Left ventricle myocardium superior (tissue), 1 donor: ENCODE measurements around the gene KMT2B. TPM values are rescaled to one million over a fixed set of nuclear protein-coding genes. Genes with fewer than 3 reads are reported as not detected.
"Not testable (repeated sequence)": the region's sequence is repeated elsewhere in the genome, so short reads cannot be mapped to it uniquely, and the experiment has no call there.

Source experiments
- ATAC-seq: fragments of 200-7000 bp; cut with Tn5 transposase; one replicate; pipeline ENCODE4 v1.9.1; 2020; ENCODE audit warnings: mild to moderate bottlenecking, moderate library complexity
- DNase-seq: peaks from one replicate; pipeline ENCODE4 v3.0.0-alpha.2; 2020
- intact Hi-C: fragments of 100-400 bp; cut with micrococcal nuclease; formaldehyde crosslinking; loops from one replicate; pipeline ENCODE4 v1.11.0; 2022
- long read RNA-seq: library from polyadenylated mRNA; unstranded; transcript quantifications from one replicate; pipeline ENCODE4 v2.0.0, GENCODE V29; 2021
- total RNA-seq: library from RNA; stranded (reverse); fragmentation: NEBNext Ultra II Directional; extraction: Animal tissue kit (Norgen Biotek cat#: 25700); gene quantifications from one replicate; pipeline ENCODE4 v1.2.1, GENCODE V29; 2021
- donor health status: DM: no; HTN: yes; CAD: no; lungs with severe emphysema.

KMT2B gene, protein sequence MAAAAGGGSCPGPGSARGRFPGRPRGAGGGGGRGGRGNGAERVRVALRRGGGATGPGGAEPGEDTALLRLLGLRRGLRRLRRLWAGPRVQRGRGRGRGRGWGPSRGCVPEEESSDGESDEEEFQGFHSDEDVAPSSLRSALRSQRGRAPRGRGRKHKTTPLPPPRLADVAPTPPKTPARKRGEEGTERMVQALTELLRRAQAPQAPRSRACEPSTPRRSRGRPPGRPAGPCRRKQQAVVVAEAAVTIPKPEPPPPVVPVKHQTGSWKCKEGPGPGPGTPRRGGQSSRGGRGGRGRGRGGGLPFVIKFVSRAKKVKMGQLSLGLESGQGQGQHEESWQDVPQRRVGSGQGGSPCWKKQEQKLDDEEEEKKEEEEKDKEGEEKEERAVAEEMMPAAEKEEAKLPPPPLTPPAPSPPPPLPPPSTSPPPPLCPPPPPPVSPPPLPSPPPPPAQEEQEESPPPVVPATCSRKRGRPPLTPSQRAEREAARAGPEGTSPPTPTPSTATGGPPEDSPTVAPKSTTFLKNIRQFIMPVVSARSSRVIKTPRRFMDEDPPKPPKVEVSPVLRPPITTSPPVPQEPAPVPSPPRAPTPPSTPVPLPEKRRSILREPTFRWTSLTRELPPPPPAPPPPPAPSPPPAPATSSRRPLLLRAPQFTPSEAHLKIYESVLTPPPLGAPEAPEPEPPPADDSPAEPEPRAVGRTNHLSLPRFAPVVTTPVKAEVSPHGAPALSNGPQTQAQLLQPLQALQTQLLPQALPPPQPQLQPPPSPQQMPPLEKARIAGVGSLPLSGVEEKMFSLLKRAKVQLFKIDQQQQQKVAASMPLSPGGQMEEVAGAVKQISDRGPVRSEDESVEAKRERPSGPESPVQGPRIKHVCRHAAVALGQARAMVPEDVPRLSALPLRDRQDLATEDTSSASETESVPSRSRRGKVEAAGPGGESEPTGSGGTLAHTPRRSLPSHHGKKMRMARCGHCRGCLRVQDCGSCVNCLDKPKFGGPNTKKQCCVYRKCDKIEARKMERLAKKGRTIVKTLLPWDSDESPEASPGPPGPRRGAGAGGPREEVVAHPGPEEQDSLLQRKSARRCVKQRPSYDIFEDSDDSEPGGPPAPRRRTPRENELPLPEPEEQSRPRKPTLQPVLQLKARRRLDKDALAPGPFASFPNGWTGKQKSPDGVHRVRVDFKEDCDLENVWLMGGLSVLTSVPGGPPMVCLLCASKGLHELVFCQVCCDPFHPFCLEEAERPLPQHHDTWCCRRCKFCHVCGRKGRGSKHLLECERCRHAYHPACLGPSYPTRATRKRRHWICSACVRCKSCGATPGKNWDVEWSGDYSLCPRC (N-terminal part only)
- 15.8 TPM for total RNA-seq
- long read RNA-seq, partial matches to known transcripts, result 6 of 13 reads
- long read RNA-seq, other reads (novel, unspliced or antisense), result 5 of 13 reads

DNA sequence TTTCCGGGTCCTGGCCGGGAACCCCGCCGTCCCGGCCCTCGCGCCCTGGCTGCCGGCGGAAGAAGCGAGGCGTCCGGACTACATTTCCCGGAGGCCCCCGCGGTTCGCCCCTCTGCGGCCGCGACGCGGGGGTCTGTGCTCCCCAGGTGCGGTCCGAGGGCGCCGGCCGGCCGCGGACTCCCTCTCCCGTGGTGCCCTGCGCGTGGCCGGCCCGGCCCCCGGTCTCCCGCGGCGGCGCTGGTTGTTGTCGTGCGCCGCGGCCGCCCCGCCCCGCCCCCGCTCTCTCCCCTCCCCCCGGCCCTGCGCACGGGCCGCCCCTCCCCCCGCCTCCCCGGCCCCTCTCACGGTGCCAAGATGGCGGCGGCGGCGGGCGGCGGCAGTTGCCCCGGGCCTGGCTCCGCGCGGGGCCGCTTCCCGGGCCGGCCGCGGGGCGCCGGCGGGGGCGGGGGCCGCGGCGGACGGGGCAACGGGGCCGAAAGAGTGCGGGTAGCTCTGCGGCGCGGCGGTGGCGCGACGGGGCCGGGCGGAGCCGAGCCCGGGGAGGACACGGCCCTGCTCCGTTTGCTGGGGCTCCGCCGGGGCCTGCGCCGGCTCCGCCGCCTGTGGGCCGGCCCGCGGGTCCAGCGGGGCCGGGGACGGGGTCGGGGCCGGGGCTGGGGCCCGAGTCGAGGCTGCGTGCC is at the start of gene KMT2B:
Gene KMT2B (plus strand): TSS at position 339 of the 680 bp plus-strand sequence. CDS start 16 bp downstream, at position 355.
- peak; percentile 80 for ATAC-seq
- intact Hi-C loops, result no loop called here
- no peak for DNase-seq

DNA sequence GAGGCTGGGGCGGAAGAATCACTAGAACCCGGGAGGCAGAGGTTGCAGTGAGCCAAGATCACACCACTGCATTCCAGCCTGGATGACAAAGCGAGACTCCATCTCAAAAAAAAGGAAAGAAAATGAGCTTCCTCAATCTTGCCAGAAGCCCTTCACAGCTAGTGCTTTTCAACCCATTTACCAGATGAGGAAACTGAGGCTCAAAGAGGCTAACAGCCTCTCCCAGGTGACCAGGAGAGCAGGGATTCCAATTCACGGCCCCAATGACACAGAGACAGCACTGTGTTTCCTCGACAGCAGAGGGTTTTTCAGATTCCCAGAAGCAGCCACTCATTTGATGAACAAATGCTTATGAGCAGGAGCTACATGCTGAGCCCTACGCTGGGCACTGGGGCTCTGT is 48.2 kb upstream of the KMT2B start:
- DNase-seq (no peak), ATAC-seq (no peak)
- intact Hi-C loops, result no loop called here

DNA sequence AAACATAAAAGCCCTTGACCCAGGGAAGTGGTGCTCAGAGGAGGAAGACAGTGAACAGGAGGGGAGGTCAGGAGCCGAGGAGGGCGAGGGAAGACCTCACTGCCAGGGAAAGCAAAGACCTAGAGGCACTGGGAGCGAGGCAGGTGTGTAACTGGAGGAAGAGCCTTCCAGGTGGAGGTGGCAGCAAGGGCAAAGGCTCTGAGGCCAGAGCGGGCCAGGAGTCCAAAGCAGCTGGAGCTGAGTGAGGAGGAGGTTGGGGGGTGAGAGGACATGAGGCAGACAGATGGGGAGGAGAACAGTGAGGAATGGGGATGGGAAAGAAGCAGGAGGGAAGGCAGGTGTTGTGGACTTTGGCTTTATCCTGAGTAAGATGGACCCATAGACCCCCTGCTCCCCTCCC is 47.8 kb upstream of the KMT2B start:
- no peak for DNase-seq
- ATAC-seq, result no peak
- intact Hi-C loops, result no loop called here

DNA sequence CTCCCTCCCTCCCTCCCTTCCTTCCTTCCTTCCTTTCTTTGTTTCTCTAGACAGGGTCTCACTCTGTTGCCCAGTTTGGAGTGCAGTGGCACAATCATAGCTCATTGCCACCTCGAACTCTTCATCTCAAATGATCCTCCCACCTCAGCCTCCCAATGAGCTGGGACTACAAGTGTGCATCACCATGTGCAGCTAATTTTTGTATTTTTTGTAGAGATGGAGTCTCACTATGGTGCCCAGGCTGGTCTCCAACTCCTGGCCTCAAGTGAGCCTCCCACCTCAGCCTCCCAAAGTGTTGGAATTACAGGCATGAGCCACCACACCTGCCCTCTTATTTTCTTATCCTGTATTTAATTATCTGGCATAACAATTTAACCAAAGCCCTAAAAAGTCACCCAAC is 47.1 kb upstream of the KMT2B start:
- intact Hi-C loops, result no loop called here
- ATAC-seq (no peak), DNase-seq (no peak)

DNA sequence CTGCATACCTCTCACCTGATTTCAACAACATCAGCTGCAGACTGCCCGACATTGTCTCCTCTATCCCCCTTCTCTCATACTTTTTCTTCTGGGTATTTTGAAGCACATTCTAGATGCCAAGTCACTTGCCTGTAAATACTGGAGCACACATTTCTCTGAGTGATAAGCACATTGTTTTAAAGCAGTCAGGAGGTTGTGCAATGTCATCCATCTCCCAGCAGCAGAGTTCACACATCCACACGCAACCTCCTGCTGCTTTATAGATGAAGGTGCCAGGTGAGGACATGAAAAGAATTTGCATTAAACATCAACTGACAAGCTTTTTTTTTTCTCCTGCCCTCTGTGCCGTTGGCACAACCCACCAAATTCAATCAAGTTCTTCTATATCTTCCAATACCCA is 46.0 kb upstream of the KMT2B start:
- intact Hi-C loops, result no loop called here
- ATAC-seq, result no peak

DNA sequence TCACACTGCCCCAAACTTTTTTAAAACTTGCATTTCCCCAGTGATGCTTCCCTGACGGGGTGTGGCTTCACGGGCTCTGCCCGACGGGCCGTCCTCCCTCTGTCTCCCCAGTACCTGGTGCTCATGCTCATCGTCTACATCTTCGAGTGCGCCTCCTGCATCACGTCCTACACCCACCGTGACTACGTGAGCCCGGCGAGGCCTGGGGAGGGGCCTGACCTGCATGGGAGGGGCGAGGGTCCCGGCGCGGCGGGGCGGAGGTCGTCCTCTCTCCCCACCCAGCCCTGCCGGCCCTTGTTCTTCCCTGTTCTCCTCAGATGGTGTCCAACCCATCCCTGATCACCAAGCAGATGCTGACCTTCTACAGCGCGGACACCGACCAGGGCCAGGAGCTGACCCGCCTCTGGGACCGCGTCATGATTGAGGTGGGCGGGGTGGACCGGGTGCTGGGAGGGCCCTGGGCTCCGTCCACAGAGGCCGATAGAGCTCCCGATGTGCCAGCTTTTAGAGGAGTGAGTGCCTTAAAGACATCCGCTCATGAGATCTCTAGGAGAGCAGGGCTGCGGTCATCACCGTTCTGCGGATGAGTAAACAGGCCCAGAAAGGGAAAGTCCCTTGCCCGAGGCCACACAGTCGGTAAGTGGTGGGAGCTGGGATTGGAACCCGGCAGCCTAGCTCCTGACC is 44.5 kb upstream of the KMT2B start:
- peak; percentile 52 for DNase-seq
- intact Hi-C loops, result no loop called here
- ATAC-seq, result peak; percentile 65

More for the DNA sequence above, 46.0 kb upstream of the KMT2B start:
- DNase-seq, result no peak

DNA sequence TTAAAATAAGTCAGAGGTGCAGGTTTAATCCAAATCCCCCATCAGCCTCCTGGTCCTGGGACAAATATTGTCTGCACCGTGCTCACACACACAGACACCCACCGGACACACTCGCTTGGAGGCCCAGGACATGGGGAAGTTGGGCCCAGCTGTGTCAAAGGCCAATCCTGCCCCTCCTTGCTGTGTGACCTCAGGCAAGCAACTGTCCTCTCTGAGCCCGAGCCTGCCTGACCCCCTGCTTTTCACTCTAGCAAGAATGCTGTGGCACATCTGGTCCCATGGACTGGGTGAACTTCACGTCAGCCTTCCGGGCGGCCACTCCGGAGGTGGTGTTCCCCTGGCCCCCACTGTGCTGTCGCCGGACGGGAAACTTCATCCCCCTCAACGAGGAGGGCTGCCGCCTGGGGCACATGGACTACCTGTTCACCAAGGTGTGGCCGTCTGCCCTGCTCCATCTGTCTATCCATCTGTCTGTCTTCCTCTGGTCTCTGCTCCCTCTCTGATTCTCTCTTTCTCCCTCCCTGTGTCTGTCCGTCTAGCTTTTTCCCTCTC is 42.1 kb upstream of the KMT2B start:
- no peak for ATAC-seq
- no peak for DNase-seq
- intact Hi-C loops, result no loop called here

DNA sequence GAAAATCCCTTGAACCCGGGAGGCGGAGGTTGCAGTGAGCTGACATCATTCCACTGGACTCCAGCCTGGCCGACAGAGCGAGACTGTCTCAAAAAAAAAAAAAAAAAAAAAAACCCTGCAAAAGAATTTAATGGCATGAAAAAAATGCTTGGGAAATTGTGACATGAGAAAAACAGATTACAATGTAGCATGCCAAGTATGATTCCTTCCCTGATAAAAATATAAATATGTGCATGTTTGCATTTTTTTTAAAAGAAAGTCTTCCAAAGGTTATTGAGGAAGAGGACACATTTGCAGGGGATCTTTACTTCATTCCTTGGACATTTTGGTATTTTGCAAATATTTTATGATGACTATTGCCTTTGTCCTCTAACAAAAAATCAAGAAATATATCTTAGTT is 28.0 kb upstream of the KMT2B start:
- no peak for DNase-seq
- intact Hi-C loops, result no loop called here
- no peak for ATAC-seq

DNA sequence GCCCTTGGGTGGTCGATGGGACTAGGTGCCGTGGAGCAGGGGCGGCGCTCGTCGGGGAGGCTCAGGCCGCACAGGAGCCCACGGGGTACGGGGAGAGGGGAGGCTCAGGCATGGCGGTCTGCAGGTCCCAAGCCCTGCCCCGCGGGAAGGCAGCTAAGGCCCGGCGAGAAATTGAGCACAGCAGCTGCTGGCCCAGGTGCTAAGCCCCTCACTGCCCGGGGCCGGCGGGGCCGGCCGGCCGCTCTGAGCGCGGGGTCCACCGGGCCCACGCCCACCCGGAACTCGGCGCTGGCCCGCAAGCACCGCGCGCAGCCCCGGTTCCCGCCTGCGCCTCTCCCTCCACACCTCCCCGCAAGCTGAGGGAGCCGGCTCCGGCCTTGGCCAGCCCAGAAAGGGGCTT is 26.7 kb upstream of the KMT2B start:
- intact Hi-C loops, DNase-seq, ATAC-seq: not testable (repeated sequence)

DNA sequence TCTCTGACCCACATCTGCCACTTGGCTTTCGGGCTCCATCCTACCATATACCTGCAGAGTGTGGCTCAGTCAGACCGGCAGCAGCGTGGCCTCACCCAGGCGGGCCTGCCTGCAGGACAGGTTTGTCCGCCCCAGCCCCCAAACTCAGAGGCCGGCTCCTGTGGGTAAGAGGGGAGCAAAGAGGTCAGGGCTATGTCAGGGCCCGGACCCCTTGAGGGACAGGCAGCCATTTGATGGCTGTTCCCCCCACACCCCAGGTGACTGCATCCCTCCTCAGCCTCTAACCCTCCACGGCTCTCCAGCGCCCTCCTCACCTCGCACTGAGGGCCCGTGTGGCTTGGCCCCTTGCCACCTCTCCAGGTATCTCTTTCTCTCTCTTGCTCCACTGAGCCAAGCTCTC is 25.8 kb upstream of the KMT2B start:
- DNase-seq, result no peak
- no peak for ATAC-seq
- intact Hi-C loops, result no loop called here

DNA sequence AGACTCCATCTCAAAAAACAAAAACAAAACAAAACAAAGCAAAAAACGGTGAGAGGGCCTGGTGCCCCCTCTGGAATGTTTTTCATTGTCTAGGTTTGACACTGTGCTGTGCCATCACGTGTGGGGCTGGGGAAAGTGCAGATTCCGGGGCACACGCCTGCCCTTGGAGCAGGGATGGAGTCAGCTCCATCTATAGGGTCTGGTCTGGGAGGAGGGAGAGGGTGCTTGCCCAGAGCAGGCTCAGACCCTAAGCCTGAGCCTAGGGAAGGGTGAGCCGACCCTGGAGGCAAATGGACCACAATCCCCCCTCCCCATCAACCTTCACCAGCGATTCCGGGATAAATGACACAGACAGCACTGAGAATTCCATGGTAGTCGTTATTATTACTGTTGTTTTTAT is 24.4 kb upstream of the KMT2B start:
- intact Hi-C loops, result no loop called here
- DNase-seq (no peak), ATAC-seq (peak; percentile 29)

DNA sequence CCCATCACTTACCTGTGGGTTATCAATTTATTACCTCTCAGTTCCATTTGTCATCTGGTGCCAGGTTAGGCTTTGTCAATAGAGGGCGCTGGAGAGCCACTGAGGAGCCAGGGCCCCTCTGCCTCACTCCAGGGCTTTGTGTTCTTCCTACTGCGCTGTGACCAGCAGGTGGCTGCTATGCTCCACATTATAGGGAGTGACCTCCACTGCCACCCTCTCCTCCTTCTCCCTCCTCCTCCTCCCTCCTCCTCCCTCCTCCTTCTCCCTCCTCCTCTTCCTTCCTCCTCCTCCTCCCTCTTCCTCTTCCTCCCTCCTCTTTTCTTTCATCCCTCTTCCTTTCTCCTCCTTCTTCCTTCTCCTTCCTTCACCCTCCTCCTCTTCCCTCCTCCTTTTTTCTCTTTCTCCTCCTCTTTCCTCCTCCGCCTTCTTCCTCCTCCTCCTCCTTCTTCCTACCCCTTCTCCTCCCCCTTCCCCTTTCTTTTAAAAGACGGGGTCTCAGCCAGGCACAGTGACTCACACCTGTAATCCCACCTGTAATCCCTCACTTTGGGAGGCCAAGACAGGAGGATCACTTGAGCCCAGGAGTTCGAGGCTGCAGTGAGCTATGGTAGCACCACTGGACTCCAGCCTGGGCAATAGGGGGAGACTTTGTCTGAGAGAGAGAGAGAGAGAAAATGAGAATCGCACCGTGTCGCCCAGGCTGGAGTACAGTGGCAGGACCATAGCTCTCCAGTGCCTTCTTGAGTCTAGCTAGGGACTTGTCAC is 23.8 kb upstream of the KMT2B start:
- ATAC-seq (peak; percentile 100), DNase-seq (peak; percentile 88)
- intact Hi-C loops, result no loop called here

DNA sequence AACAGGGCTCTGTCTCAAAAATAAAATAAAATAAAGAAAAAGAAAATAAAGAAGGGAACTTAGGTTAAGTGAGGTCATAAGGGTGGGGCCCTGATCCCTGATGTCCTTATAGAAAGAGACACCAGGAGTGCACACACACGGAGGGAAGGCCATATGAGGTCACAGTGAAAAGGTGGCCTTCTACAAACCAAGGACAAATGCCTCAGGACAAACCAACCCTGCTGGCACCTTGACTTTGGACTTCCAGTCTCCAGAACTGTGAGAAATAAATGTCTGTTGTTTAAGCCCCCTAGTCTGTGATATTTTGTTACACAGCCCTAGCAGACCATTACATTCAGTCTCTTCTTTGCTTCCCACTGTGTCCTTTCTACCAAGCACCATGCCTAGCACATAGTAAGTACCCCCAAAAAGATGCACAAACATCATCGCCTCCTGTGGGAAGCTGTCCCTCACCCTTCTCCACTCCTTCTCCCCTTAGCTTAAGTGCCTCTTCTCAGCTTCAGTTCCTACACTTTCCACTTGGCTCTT is 21.8 kb upstream of the KMT2B start:
- DNase-seq (no peak), ATAC-seq (no peak)
- intact Hi-C loops, result no loop called here

DNA sequence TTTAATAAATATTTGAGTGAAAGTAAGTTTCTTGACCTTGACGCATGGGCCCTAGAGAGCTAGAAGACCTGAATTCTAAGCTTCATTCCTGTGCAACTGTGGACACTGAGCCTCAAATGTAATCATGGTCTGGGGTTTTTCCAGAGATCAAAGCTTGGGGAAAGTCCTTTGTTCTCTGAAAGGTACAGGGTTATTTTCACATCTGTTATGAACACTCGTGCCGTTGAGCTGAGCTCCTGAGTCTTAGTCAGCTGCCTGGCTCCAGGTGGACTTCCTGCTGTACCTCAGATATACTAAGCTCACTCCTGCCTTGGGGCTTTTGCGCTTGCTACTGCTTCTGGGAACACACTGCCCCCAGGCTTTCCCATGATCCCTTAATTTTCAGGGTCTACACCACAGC is 21.0 kb upstream of the KMT2B start:
- intact Hi-C loops, result no loop called here
- no peak for ATAC-seq

DNA sequence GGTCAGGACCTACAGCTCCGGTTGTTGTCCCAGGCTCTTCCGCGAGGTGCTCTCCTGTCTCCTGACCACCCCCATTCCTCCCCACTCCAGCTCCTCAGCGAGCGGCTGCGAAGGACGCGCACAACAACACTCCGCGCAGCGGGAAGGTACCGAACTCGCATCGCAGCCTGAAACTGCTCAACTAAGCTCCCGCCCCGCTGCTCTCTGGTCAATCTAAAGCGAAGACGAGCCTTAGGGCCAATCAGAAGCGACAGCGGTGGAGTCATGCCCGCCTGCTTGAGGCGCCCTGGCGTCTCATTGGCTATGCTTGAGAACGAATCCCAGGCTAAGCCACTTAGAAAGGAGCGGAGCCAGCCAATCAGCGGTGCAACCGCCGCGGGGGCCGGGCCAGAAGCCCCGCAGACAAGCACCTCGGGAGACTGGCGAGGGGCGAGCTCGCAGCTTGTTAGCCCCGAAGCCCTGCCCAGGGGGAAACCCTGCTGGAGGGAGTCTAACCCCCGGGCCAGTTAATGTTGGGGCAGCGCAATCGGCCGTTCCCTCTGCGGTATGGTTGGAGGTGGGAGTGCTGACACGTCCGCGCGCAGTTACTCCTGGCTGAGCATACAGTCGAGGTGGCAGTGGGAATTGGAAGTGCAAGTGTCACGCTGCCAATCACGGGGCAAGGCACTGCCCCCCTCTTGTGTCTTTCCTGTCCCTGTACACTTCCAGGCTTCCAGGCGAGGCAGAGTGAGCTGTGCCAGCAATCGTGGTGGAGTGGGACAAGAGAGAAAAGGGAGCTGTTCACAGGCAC is 15.4 kb upstream of the KMT2B start:
- intact Hi-C loops, result no loop called here
- ATAC-seq (peak; percentile 100), DNase-seq (peak; percentile 97)

More for the DNA sequence above, 21.0 kb upstream of the KMT2B start:
- no peak for DNase-seq

DNA sequence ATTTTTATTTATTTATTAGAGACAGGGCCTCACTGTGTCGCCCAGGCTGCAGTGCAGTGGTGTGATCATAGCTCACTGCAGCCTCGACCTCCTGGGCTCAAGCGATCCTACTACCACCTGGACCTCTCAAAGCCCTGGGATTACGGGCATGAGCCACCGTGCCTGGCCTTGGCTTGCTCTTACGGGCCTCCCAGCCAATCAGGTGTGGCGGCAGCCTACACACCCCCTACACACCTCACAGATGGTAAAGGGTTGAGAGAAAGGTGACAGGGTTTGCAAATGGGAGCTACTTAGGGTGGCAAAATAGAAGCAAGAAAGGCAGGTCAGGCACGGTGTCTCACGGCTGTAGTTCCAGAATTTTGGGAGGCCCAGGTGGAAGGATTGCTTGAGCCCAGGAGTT is 14.5 kb upstream of the KMT2B start:
- intact Hi-C loops, result no loop called here
- DNase-seq, result no peak
- no peak for ATAC-seq
